SKM-1 treated with dmso at 0.1 percent for 144 hours (cell line): ENCODE measurements around the gene TMC5.
"Not testable (repeated sequence)": the region's sequence is repeated elsewhere in the genome, so short reads cannot be mapped to it uniquely, and the experiment has no call there.

Experiments used
- DNase-seq: peaks from one replicate; lab custom pipeline; 2025; ENCODE audit not compliant: unreplicated experiment; lab: John Stamatoyannopoulos, UW

Gene TMC5

DNA sequence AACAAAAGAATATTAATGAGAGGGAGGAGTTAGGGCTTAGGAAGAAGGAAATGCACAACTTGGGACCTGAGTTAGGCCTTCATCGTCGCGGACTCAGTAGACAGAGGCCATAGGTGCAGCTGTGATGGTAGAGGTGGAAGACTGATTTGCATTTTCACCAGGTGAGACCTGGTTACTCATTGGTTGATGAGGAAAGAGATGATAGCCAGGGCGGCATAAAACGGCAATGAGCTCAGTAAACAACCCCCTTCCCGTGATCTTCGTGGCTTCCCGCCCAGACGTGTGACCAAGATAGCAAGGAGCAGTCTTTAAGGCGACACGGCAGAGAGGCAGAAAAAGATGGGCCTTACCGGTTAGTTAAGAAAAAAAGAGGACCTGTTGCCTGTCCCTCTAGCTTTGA is at the start of gene TMC5:
Gene TMC5, plus strand, starts transcription at position 244 of the 400 bp plus-strand sequence. CDS start 22,156 bp downstream, outside the sequence.
- no peak for DNase-seq

DNA sequence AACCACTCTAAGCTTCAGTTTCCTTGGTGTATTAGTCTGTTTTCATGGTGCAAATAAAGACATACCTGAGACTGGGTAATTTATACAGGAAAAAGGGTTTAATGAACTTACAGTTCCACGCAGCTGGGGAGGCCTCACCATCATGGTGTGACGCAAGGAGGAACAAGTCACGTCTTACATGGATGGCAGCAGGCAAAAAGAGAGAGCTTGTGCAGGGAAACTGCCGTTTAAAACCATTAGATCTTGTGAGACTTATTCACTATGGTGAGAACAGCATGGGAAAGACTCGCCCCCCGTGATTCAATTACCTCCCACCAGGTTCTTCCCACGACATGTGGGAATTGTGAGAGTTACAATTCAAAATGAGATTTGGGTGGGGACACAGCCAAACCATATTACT is 45.1 kb upstream of the TMC5 start:
- not testable (repeated sequence) for DNase-seq

GRCh38 chr16:19374402-19374801 is 43.3 kb upstream of the TMC5 start:
- no peak for DNase-seq

- peak; percentile 14 for DNase-seq
These were observed 42.0 kb upstream of the TMC5 start for GRCh38 chr16:19375561-19376158.

DNA sequence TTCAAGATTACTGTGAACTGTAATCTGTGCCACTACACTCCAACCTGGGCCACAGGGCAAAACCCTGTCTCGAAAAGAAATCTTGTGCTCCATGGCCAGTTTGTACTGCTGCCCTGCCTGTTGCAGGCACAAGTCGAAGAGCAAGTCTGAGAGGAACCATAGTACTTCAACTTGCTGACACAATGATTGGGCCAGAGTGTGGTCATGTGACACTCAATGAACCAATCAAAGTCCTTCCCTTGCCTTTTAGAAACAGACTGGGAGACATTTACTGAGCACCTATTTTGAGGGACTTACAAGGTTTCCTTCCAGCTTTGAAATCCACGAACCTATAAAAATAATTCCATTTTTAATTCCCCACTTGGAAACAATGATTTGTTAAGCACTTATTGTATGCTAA is 39.8 kb upstream of the TMC5 start:
- no peak for DNase-seq

DNA sequence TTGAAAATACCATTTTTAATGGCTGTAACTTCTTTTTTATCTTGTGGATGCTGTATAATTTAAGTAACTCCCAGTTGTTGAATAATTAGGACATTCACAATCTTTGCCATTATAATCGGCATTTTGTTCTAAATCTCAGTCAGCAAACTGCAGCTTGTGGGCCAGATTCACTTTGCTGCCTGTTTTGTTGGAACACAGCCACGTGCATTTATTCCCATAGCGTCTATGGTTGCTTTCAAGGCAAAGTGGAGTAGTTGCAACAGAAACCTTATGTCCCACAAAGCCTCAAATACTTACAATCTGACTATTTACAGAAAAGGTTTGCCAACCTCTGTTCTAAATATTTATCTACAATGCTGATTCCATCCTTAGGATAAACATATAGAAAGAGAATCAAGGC is 39.2 kb upstream of the TMC5 start:
- DNase-seq, result no peak

- no peak for DNase-seq
These were observed 37.8 kb upstream of the TMC5 start for GRCh38 chr16:19379838-19380237.

DNA sequence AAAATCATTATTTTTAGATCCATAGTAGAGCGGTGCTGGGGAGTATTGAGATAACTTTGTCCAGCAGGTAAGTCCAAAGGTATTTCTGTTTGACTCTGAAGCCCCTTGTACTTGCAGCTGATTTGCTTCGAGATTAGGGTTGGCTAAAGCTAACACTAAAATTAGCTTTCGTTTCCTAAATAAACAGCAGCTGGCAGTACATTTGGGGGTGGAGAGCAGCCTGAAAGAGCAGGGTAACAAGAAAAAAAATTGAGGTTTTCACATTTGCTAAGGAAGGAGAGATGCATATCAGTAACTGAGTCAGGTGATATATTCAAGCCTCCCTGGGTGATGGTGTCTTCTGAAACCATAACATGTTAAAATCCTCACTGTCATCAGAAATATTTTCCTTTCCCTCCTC is 37.4 kb upstream of the TMC5 start:
- DNase-seq, result no peak

DNA sequence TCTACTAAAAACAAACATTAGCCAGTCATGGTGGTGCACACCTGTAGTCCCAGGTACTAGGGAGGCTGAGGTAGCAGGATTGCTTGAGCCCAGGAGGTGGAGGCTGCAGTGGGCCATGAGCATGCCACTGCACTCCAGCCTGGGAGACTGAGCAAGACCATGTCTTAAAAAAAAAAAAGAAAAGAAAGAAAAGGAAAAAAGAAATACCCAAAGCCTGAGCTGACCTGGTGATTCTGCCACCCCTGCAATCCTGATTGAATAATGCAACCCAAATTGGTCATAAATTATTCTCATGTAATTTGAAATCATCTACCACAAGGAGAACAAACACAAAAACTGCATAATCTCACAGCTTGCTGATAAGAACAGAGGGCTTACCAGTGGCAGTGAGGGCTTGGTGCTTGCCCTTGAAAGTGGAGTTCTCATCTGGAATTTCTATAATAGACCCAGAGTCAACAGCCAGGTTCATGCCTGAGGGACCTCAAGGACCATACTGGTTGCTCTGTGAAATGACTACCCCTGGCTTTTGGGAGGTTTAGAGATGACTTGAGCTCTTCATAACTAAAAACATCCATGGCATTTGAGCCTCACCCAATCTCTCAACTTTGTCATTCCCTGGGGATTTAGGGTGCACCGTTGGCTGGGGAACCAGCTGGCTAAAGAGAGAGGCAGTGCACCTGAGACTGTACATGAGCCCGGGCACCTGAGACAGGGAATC is 35.4 kb upstream of the TMC5 start:
- no peak for DNase-seq

- no peak for DNase-seq
These were observed 34.5 kb upstream of the TMC5 start for GRCh38 chr16:19382887-19383816.

DNA sequence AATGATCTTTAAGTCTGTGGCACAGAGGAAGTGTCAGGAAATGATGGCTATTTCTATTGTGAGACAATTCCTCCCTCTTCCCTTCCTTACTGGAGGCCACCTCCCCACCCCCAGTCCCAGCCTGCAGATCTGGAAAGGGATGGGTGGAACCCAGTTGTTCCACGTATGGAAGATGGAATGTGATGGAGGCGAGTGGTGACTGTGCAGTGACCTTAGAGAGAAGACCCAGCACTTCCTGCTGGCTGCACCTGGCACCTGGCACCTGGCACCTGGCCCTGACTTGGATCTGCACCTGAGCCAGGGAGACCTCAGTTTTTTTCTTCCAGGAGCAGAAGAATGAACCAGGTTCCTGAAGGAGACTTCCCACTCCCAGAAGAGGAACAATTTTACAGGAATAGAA is 33.0 kb upstream of the TMC5 start:
- no peak for DNase-seq

- DNase-seq, result no peak
These were observed 31.2 kb upstream of the TMC5 start for GRCh38 chr16:19386525-19386924.

DNA sequence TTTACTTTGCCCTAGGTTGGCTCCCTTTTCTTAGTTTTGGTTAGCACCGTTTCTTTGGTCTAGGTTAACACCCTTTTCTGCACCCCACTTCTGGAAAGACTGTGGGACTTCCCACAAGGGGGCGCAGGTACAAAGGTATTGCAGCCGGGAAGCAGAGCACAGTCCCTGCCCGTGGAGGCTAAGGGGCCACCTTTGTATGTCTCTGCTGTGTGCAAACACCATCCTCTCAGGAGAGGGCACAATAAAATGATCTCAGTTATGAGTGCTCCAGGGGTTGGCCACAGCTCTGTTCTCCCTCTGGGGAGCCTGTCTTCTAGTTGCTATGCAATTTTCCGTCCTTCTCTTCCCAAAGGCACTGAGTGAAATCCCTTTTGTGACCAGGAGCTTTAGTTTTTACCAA is 28.4 kb upstream of the TMC5 start:
- DNase-seq, result peak; percentile 15

DNA sequence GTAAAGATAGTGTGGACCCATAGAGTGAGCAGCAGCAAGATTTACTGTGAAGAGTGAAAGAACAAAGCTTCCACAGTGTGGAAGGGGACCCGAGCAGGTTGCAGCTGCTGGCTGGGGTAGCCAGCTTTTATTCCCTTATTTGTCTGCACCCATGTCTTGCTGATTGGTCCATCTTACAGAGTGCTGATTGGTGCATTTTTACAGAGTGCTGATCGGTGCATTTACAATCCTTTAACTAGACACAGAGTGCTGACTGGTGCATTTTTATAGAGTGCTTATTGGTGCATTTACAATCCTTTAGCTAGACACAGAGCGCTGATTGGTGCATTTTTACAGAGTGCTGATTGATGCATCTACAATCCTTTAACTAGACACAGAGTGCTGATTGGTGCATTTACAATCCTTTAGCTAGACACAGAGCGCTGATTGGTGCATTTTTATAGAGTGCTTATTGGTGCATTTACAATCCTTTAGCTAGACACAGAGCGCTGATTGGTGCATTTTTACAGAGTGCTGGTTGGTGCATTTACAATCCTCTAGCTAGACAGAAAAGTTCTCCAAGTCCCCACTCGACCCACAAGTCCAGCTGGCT is 26.4 kb upstream of the TMC5 start:
- DNase-seq, result not testable (repeated sequence)

GRCh38 chr16:19392352-19392751 is 25.3 kb upstream of the TMC5 start:
- no peak for DNase-seq

DNA sequence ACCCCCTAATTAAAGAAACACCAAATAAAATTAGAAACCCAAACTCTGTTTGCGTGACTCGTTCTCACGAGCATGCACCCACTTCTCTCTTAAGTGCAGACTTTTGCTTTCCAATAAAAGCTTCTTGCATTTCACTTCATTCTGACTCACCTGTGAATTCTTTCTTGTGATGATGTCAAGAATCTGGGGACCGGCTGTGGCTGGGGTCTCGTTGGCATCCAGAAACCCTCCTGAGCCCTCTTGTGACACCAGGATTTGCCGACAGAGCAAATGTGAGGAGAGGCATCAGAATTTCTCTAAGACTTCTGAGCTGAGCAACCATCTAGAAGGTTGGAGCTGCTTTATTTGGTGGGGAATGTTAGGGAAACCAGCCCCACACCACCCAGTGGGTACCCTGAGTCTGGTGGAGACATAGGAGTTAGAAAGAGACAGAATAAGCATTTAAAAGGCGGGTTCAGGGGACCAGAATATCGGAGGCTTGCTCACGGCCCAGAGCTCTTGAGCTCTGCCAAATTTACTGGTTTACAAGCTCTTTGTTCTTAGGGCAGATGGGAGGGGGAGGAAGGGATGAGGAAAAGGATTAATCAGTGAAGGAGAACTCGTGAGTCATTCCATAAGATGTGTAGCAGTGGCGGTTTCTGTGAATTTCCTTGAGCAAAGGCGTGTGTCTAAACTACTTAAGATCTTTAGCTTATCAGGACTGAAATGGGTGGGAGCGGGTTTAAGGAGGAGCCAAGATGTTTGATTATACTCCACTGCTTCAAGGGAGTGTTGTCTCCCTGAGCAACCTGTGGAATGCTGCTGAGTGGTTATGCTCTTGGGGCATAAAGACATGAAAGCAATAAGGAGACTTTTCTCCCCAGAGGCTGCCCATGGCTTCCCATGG is 24.2 kb upstream of the TMC5 start:
- no peak for DNase-seq

DNA sequence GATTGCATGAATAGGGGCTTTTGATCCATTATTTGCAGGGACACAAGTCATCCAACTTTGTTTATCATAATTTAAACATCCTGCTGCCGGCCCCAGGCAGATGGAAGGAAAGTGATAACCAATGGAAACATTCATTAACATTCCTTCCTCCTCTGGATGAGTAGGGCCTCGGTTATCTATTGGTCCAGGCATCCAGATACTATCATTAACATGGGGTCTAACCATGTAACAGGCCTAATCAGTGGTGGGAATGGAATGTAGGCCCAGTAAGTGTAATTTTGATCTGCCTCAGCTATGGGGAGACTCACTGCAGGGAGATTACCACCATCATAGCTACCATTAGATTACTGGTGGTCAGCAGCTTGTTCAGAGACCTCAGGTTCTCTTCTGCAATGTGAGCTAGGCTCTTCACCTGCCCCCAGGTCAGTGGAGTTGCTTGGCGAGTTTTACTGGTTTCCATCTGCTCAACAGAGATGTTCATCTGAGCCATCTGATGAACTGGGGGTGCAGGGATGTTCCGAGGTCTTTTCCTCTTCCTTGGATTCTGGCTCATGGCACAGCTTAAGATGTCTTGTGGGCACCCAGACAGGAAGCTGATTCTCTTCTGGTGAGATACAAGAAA is 21.9 kb upstream of the TMC5 start:
- DNase-seq, result not testable (repeated sequence)

DNA sequence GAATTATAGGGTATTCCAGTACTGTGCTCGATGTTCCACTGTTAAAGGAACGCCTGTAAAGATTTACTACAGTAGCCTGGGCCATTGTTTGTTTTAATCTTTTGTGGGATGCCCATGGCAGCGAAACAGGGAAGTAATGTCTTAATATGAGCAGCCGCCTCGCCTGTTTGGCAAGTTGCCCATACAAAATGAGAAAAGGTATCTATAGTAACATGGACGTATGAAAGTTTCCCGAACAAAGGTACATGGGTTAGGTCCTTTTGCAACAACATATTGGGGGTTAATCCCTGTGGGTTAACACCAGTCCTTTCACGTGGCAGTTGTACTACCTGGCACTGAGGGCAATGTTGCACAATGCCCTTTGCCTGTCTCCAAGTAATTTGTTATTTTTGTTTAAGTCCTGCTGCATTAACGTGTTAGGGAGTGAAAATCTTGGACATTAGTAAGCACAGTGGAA is 21.1 kb upstream of the TMC5 start:
- DNase-seq, result no peak

- DNase-seq, result not testable (repeated sequence)
These were observed 20.3 kb upstream of the TMC5 start for GRCh38 chr16:19397373-19397772.

DNA sequence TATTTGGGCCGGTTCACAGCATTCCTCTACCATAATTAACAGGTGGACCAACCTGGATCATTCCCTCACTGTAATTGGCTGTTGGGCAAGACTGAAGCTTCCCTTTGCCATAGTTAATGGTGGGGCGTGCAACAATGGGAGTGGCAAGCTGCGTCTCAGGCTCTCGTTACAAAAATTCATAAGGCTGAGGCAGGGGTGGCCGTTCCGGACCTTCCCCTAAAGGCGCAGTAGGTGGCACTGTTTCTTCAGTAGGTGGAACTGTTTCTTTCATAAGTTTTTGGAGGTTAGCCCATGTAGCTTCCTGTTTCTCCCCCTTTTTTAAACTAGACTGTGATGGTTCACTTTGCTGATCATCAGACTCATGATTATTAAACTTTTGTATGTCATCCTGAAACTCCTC is 17.0 kb upstream of the TMC5 start:
- peak; percentile 11 for DNase-seq
